Natural killer cell (primary cell): ENCODE data around the gene GPR148. TPM values are rescaled to one million over a fixed set of nuclear protein-coding genes. Genes with fewer than 3 reads are reported as not detected.

Experiments
- ATAC-seq, 3 donors: fragments of 150-1000 bp in 2 of 3; fragments of 200-7000 bp in 1 of 3; cut with Tn5 transposase; 1 replicate in 1 of 3; 2 replicates in 2 of 3; pipeline ENCODE4 v1.10.0; 2021; ENCODE audit warnings: mild to moderate bottlenecking in 2 of 3, moderate library complexity in 2 of 3
- DNase-seq, 2 donors: peaks; one replicate each; pipeline versions ENCODE4 v3.0.0 to v3.0.0-alpha.2; 2013 to 2021; ENCODE audit warnings: mixed read lengths in 1 of 2
- H3K27ac ChIP-seq: one replicate; pipeline ENCODE4 v1.5.1; 2013; ENCODE audit warnings: mild to moderate bottlenecking, low read length
- H3K27me3 ChIP-seq: one replicate; pipeline ENCODE4 v1.6.1; 2013; ENCODE audit warnings: low read length; ENCODE audit not compliant: control insufficient read depth, insufficient read depth
- H3K36me3 ChIP-seq: one replicate; pipeline ENCODE4 v1.6.1; 2013; ENCODE audit warnings: low read length; ENCODE audit not compliant: control insufficient read depth, insufficient read depth
- H3K4me1 ChIP-seq: one replicate; pipeline ENCODE4 v1.6.1; 2013; ENCODE audit warnings: low read length; ENCODE audit not compliant: control insufficient read depth, insufficient read depth
- H3K4me3 ChIP-seq: one replicate; pipeline ENCODE4 v1.5.1; 2013; ENCODE audit warnings: low read length
- H3K9me3 ChIP-seq: one replicate; pipeline ENCODE4 v1.6.1; 2013; ENCODE audit warnings: low read length; ENCODE audit not compliant: control insufficient read depth, insufficient read depth
- H3K27ac Mint-ChIP-seq, 2 donors: one replicate each; pipeline ENCODE4 v1.8.0; 2022; ENCODE audit warnings: mild to moderate bottlenecking in 2 of 2, mixed read lengths in 2 of 2, moderate library complexity in 1 of 2
- H3K27me3 Mint-ChIP-seq, 2 donors: one replicate each; pipeline ENCODE4 v1.8.0; 2022; ENCODE audit warnings: low read depth in 2 of 2, mixed read lengths in 2 of 2
- H3K36me3 Mint-ChIP-seq: one replicate; pipeline ENCODE4 v1.8.0; 2022; ENCODE audit warnings: mixed read lengths
- H3K4me1 Mint-ChIP-seq, 2 donors: one replicate each; pipeline ENCODE4 v1.8.0; 2022; ENCODE audit warnings: mixed read lengths in 2 of 2
- H3K4me3 Mint-ChIP-seq: one replicate; pipeline ENCODE4 v1.8.0; 2022; ENCODE audit warnings: mild to moderate bottlenecking, moderate library complexity, mixed read lengths
- H3K9me3 Mint-ChIP-seq, 2 donors: one replicate each; pipeline ENCODE4 v1.8.0; 2022; ENCODE audit warnings: mixed read lengths in 2 of 2
- CTCF ChIP-seq: fragments of 200-600 bp; IDR thresholded peaks from one replicate; pipeline ENCODE4 v1.8.0; 2022; ENCODE audit warnings: antibody characterized with exemption
- WGBS: methylation state at CpG from one replicate; pipeline ENCODE4 v1.1.7; 2013; ENCODE audit warnings: missing lambda C conversion rate; ENCODE audit not compliant: insufficient coverage; 5-methylcytosine and 5-hydroxymethylcytosine counted together
- intact Hi-C: fragments of 100-400 bp; cut with micrococcal nuclease; formaldehyde crosslinking; loops from one replicate; pipeline ENCODE4 v1.14.2; 2022
- total RNA-seq, 4 donors: library from RNA; stranded (reverse); fragments of 120-200 nt in 1 of 4; gene quantifications; one replicate each; pipeline versions ENCODE4 v1.2.3 to v1.2.4, GENCODE V29; 2013 to 2022

Gene GPR148
- total RNA-seq, 3 donors from 2014 or later (not counting 1 experiment from before 2014, with no cell fraction given): not detected

- Mint-ChIP-seq H3K9me3 (no peaks in the 10 kb centered on the region), H3K36me3 (no peaks in the 10 kb centered on the region), H3K4me3 (no peak overlapping the region), H3K27me3 (peaks cover 13 to 14% of the 10 kb centered on the region in 2 donors), H3K4me1 (no peaks in the 10 kb centered on the region), H3K27ac (no peak overlapping the region)
- Histone ChIP-seq H3K4me1 (no peaks in the 10 kb centered on the region), H3K27me3 (no peaks in the 10 kb centered on the region), H3K4me3 (no peak overlapping the region), H3K9me3 (no peaks in the 10 kb centered on the region), H3K27ac (no peak overlapping the region), H3K36me3 (no peaks in the 10 kb centered on the region)
- ATAC-seq: no peak
- WGBS: 84% methylated on average over 15 of the region's 15 CpGs
- intact Hi-C loops: no loop called here
- DNase-seq: no peak
- no peak for TF ChIP-seq CTCF
Measured at GRCh38 chr2:130764035-130764820, 35.4 kb downstream of the GPR148 start.

DNA sequence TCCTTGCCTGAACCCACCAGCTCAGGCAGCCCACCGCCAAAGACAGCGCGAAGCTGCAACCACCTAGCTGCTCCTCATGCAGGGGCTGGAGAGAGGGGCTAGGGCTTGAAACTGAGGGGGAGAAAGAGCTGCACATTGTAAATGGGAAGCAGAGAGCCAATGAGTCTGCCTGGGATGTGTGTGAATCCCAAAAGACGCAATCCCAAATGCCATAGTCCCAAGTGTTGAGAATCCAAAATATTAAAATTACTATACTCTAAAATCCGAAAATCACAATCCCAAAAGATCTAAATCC, 35.9 kb downstream of the GPR148 start:
- Histone ChIP-seq H3K4me1 (no peaks in the 10 kb centered on the region), H3K36me3 (no peaks in the 10 kb centered on the region), H3K27me3 (no peaks in the 10 kb centered on the region), H3K27ac (no peak overlapping the region), H3K9me3 (no peaks in the 10 kb centered on the region), H3K4me3 (no peak overlapping the region)
- DNase-seq (no peak), ATAC-seq (no peak)
- intact Hi-C loops: no loop called here
- Mint-ChIP-seq H3K4me1 (no peaks in the 10 kb centered on the region), H3K4me3 (no peak overlapping the region), H3K9me3 (no peaks in the 10 kb centered on the region), H3K36me3 (no peaks in the 10 kb centered on the region), H3K27me3 (peaks cover 13 to 14% of the 10 kb centered on the region in 2 donors), H3K27ac (no peak overlapping the region)
- 99% methylated on average over 4 of the region's 5 CpGs for WGBS
- no peak for TF ChIP-seq CTCF

DNA sequence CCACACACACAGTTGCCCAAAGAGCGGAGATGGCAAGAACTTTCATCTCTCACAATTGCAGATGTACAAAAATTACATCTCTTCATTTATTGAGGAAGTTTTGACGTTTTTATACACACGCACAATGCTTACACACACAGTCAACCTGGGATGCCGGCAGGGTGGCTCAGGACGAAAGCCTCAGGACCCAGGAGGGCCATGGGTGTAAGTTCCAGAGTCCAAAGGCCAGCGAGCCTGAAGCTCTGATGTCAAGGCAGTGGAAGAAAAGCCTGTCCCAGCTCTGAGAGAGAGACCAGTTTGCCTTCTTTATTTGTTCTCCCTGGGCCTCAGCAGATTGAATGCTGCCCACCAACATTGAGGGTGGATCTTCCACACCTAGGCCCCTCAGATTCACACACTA, 36.6 kb downstream of the GPR148 start:
- no peaks in the 10 kb centered on the region for H3K4me1 Mint-ChIP-seq
- no peaks in the 10 kb centered on the region for H3K27me3 ChIP-seq
- H3K27ac Mint-ChIP-seq: no peak overlapping the region
- ATAC-seq: no peak
- no peaks in the 10 kb centered on the region for H3K4me1 ChIP-seq
- H3K4me3 ChIP-seq: no peak overlapping the region
- DNase-seq: no peak
- no peaks in the 10 kb centered on the region for H3K9me3 ChIP-seq
- WGBS: 78% methylated on average over 6 of the region's 6 CpGs
- no peak overlapping the region for H3K4me3 Mint-ChIP-seq
- no peak for TF ChIP-seq CTCF
- H3K27ac ChIP-seq: no peak overlapping the region
- H3K27me3 Mint-ChIP-seq: peaks cover 13% of the 10 kb centered on the region in 2 donors
- H3K9me3 Mint-ChIP-seq: no peaks in the 10 kb centered on the region
- H3K36me3 ChIP-seq: no peaks in the 10 kb centered on the region
- intact Hi-C loops: no loop called here
- H3K36me3 Mint-ChIP-seq: no peaks in the 10 kb centered on the region

DNA sequence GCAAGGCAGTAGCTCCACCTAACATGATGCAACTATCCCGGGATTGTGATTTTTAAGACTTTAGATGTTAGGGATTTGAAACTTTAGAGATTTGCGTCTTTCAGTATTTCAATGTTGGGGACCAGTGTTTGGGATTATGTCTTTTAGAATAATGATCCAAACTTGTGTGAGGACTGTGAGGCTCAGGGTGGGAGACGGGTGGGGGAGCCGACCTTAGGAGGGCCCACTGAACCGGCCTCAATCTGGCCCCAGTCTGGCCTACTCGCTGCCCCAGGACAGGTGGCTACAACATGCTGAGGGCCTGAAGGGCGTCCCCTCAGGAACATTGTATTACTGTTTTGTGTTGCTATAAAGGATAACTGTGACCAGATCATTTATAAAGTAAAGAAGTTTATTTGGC, 37.2 kb downstream of the GPR148 start:
- no peak overlapping the region for H3K27ac ChIP-seq
- H3K9me3 ChIP-seq: no peaks in the 10 kb centered on the region
- no peak for TF ChIP-seq CTCF
- H3K27ac Mint-ChIP-seq: no peak overlapping the region
- H3K9me3 Mint-ChIP-seq: no peaks in the 10 kb centered on the region
- no peak overlapping the region for H3K4me3 Mint-ChIP-seq
- H3K4me1 Mint-ChIP-seq: no peaks in the 10 kb centered on the region
- no peaks in the 10 kb centered on the region for H3K36me3 ChIP-seq
- H3K4me1 ChIP-seq: no peaks in the 10 kb centered on the region
- no peak for ATAC-seq
- 92% methylated on average over 7 of the region's 7 CpGs for WGBS
- H3K27me3 Mint-ChIP-seq: peaks cover 7% of the 10 kb centered on the region in 2 donors
- no peaks in the 10 kb centered on the region for H3K36me3 Mint-ChIP-seq
- DNase-seq: no peak
- no peak overlapping the region for H3K4me3 ChIP-seq
- intact Hi-C loops: no loop called here
- no peaks in the 10 kb centered on the region for H3K27me3 ChIP-seq
